Stimulated activated naive CD8-positive, alpha-beta T cell treated with anti-CD3 and anti-CD28 coated beads, Interleukin-15, Interleukin-2, amounts not matched to agents 100 ng/mL and 50 ng/mL, for 24 hours (primary cell): ENCODE data around the gene PRKD2.
A peak's percentile ranks its signal among the peaks of the same experiment; 100 is the strongest.

Source experiments
- H3K27ac Mint-ChIP-seq: one replicate; pipeline ENCODE4 v1.8.0; 2021; ENCODE audit warnings: mild to moderate bottlenecking, mixed read lengths
- H3K27me3 Mint-ChIP-seq: one replicate; pipeline ENCODE4 v1.8.0; 2021; ENCODE audit warnings: mixed read lengths
- H3K36me3 Mint-ChIP-seq: one replicate; pipeline ENCODE4 v1.8.0; 2021; ENCODE audit warnings: low read depth, mixed read lengths
- H3K4me1 Mint-ChIP-seq: one replicate; pipeline ENCODE4 v1.8.0; 2021; ENCODE audit warnings: low read depth, mixed read lengths
- H3K4me3 Mint-ChIP-seq: one replicate; pipeline ENCODE4 v1.8.0; 2021; ENCODE audit warnings: mild to moderate bottlenecking, mixed read lengths
- H3K9me3 Mint-ChIP-seq: one replicate; pipeline ENCODE4 v1.8.0; 2021; ENCODE audit warnings: mixed read lengths

PRKD2 gene

DNA sequence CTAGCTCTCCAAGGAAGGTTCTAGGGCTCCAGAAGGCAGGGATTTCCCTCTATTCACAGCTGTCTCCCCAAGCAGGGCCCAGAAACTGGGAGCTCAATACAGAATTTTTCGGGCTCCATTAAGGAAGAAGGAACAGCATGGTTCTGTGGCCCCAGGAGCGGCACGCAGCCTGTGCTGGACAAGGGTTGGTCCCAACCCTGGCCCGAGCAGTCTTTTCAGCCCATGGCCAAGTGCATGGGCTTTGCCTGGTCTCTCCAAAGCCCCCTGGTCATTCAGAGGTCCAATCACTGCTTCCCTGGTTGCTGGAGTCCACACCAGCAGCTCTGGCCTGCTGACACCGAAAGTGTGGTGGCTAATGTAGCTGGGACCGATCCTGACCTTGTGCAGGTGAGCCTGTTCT lies 6.6 kb upstream of the PRKD2 start:
- H3K36me3 Mint-ChIP-seq, result peaks cover 45% of the 10 kb centered on the region

DNA sequence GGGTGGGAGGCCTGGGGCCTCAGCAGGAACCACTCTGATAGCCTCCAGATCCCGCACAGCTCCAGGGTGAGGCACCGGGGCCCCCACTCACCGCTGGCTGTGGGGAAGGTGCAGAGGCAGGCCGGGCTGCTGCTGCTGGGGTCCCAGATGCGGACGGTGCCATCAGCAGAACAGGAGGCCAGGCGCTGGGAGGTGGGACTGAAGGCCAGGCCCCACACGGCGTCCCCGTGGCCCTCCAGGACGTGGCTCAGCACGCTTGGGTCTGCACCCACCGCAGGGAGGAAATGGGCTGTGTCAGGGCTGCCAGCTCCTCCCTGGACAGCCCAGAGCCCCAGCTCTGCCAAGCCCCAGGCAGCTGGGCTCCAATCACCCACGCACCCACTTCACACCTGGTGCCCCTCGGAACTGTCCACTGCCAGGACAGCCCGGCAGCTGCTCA lies 6.1 kb upstream of the PRKD2 start:
- no peak overlapping the region for H3K27ac Mint-ChIP-seq
- H3K4me3 Mint-ChIP-seq, result no peak overlapping the region
- peaks cover 43% of the 10 kb centered on the region for H3K36me3 Mint-ChIP-seq

More for the DNA sequence above, 6.6 kb upstream of the PRKD2 start:
- no peaks in the 10 kb centered on the region for H3K9me3 Mint-ChIP-seq
- H3K27me3 Mint-ChIP-seq, result no peaks in the 10 kb centered on the region
- H3K27ac Mint-ChIP-seq, result no peak overlapping the region
- H3K4me1 Mint-ChIP-seq, result peaks cover 33% of the 10 kb centered on the region
- no peak overlapping the region for H3K4me3 Mint-ChIP-seq

DNA sequence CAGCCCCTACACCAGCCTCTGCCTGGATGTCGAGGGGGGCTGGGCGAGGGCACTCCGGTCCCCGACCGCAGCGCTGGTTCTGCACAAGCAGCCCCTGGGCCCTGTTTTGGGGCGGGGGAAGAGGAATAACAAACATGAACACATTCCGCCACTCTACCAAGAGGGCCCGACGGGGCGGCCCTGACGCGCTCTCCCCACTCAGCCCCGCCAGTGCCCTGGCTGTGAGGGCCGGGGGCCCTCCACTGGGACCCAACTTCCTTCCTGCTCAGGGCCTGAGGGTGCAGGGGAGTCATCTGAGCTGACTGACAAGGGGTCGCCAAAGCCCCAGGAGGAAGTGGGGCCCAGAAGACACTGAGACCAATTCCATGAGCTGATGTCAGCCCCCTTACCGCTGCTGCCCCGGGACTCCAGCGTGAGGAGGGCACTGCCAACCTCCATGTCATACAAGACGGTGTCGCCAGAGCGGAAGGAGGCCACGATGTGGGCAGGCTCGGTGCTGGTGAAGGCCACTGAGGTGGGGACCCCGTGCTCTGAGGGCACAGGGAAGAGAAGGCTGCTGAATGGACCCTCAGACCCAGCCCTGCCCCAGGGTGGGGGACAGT lies 5.6 kb upstream of the PRKD2 start:
- Mint-ChIP-seq H3K27ac (peak overlapping the region; percentile 24), H3K27me3 (no peaks in the 10 kb centered on the region), H3K4me3 (peak overlapping the region; percentile 22), H3K9me3 (no peaks in the 10 kb centered on the region), H3K4me1 (peaks cover 42% of the 10 kb centered on the region), H3K36me3 (peaks cover 42% of the 10 kb centered on the region)

More for the DNA sequence above, 6.1 kb upstream of the PRKD2 start:
- Mint-ChIP-seq H3K9me3 (no peaks in the 10 kb centered on the region), H3K27me3 (no peaks in the 10 kb centered on the region), H3K4me1 (peaks cover 37% of the 10 kb centered on the region)

DNA sequence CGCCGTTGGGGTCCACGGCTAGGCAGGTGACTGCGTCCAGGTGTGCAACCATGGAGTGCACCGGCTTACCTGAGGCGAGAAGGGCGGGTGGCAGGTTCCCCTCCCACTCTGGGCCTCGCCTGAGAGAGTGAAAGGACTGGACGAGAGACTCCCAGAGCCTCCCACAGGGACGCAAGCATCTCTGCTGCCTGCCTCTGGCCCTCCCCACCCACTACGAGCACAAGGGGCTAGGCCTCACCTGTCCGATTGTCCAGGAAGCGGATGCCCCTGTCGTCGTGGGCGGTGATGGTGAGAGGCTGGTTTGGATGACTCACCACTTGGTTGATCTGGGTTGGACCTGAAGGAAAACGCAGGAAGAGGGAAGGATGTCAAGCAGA lies 5.1 kb upstream of the PRKD2 start:
- Mint-ChIP-seq H3K27me3 (no peaks in the 10 kb centered on the region), H3K4me3 (peak overlapping the region; percentile 22), H3K27ac (peak overlapping the region; percentile 24), H3K4me1 (peaks cover 43% of the 10 kb centered on the region), H3K36me3 (peaks cover 39% of the 10 kb centered on the region), H3K9me3 (no peaks in the 10 kb centered on the region)

DNA sequence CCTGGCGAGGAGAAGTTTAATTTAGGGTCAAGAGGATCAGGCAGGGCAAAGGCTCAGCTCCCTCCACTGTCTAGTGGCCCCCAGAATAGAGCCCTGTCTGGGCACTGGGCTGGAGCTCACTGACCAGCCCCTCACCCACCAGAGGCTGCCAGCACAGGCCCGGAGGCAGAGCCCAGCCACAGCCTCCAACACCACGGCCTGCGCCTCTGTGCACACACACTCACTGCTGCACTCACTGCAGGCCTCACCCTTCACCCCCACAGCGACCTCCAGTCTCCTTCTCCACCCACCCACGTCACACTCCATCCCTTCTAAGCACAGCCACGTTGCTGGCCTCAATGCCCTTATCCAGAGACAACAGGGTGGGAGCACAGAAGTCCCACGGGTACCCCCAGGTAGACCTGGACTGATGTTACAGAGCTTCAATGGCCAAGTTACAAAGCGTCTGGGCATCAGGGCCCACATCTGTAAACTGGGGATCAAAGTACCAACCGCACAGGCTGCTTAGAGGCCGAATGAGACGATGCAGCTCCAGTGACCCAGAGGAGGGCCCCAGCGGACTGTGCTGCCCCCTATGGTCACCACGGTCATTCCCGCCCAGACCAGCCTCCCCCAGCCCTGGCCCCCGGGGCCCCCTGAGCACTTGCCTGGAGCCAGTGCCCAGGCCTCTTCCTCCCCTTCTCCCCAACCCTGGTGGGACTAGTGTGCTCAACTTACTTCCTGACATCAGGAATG lies 4.5 kb upstream of the PRKD2 start:
- Mint-ChIP-seq H3K36me3 (peaks cover 38% of the 10 kb centered on the region), H3K4me1 (peaks cover 43% of the 10 kb centered on the region), H3K27ac (peak overlapping the region; percentile 24), H3K4me3 (no peak overlapping the region), H3K9me3 (no peaks in the 10 kb centered on the region), H3K27me3 (no peaks in the 10 kb centered on the region)

DNA sequence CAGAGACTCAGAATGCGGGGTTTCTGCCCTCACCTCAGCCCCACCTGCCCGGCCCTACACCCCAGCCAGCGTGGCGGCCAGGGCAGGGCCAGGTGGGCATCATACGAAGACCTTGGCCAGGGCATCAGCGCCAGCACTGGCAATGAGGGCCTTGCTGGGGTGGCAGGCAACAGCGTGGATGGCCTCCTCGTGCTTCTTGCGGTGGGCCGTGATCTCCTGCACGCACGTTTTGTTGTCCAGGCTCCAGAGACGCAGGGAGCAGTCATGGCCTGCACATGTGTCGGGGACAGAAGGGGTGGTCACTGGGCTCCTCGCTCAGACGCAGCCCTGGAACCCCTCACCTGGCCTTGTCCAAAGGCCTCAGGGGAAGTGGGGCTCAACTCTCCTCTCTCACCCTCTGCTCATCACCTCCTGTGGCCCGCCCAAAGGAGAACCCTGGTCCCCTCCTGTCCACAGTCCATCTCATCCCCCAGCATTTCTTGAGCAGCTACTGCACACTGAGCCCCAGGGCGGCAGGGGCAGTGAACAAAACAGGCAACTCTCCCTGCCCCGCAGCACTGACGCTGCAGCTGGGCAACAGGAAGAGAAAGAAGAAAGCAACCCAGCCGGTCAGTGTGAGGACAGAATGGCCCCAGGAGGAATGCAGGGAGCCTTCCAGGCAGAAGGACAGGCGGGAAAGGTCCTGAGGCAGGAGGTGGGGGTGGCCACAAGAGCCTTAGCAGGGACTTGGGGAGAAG lies 3.8 kb upstream of the PRKD2 start:
- Mint-ChIP-seq H3K27ac (no peak overlapping the region), H3K9me3 (no peaks in the 10 kb centered on the region), H3K4me3 (no peak overlapping the region), H3K4me1 (peaks cover 43% of the 10 kb centered on the region), H3K27me3 (no peaks in the 10 kb centered on the region), H3K36me3 (peaks cover 30% of the 10 kb centered on the region)

DNA sequence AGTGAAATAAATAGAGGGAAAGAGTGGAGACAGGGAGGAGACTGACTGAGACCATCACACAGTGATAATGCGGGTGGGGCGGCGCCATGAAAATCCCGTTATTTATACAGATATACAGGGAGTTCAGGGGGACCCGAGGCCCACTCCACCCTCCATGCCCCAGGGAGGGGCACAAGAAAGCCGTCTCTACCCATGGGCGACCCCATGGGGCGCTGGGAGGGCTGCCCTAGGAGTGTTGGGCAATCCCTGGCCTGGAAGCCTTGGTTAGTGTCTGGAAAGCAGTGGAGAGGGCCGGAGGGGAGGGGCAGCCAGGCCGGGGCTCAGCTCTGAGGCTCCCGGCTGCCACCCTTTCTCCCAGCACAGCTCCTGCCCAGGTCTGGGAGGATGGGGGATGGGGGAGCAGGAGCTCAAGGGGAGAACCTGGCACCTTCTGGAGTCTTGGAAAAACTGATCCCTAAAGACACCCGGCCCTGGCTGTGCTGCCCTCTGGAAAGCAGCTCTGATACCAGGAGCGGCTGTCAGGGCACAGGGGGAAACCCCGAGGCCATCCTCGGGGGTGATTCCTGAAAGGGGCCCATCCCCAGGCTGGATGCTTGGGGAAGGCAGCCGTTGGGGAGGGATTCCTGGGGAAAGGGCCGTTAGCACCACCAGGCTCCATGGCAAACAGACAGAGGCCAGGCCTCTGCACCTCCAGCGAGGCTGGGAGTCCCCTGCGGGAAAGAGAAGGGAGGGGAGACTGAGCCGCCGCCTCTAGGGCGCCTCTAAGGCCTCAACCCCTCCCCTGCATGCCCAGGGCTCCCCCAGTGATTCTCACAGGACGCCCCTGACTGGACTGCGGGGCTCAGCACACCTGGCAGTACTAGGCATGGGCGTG lies 3.0 kb upstream of the PRKD2 start:
- peaks cover 49% of the 10 kb centered on the region for H3K4me1 Mint-ChIP-seq
- H3K27me3 Mint-ChIP-seq, result no peaks in the 10 kb centered on the region
- H3K36me3 Mint-ChIP-seq, result peaks cover 28% of the 10 kb centered on the region
- H3K27ac Mint-ChIP-seq, result peak overlapping the region; percentile 77
- H3K4me3 Mint-ChIP-seq, result peak overlapping the region; percentile 92
- H3K9me3 Mint-ChIP-seq, result no peaks in the 10 kb centered on the region

DNA sequence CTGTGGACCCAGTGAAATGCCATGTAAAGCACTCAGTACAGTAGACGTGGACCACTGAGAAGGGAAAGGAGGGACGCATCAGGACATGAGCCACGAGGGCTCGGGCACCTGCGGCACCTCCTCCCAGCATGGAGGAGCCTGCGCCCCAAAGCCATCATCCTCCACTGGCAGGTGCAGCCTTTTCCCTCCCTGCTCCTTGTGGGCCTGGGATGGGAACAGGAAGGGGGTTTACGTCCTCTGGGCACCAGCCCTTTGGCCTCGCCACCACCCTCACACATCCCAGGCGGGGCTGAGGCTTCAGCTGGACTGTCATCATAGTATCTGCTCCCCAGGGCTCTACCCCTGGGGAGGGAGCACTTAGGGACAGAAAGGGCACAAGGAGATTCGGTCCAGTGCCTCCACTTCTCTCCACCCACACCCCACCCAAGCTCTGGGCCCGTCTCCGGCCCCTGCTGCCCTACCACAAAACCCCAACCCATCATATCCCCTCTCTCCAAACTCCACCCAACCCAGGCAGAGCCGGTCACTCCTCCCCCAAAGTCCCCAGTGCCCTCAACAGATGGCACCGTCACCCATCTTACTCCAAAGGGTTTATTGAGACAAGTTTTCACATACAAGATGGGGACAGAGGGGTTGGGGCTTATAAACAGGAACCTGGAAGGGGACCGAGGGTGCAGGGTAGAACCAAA lies 2.2 kb upstream of the PRKD2 start:
- H3K4me1 Mint-ChIP-seq, result peaks cover 49% of the 10 kb centered on the region
- peaks cover 22% of the 10 kb centered on the region for H3K36me3 Mint-ChIP-seq

DNA sequence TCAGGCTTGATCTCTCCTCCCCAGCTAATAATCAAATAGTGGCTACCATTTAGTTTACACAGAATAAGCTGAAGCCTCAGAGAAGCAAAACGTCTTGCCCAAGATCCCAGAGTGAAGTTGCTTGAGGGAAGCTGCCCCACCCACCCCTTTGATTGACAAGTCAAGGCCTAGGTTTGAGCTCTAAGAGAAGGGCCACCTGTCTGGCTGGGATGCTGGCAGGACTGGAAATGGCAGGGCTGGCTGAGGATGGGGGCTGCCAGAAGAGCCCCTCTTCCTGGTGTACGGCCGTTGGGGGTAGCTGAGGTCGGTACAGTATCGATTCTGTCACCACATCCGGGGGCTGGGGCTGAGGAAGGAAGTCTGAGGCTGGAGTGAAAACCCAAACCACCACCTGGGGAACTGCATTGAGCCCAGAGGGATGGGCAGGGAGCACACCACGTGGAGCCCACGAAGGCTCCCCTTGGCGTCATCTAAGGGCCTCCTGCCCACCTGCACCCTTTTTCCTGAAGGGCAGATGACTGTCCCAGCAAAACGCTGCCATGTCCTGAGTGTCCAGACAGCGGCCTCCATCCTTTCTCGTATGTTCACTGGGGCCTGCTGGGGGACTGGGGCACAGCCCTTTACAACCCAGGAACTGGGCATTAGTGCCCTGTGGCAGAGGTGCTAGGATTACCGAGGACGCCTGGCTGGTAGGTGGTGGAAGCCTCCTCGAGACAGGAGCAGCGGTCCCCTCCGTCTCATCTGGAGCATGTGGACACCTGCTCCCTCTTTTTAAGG lies 1.4 kb upstream of the PRKD2 start:
- H3K27ac Mint-ChIP-seq, result peak overlapping the region; percentile 94
- H3K9me3 Mint-ChIP-seq, result no peaks in the 10 kb centered on the region
- no peaks in the 10 kb centered on the region for H3K27me3 Mint-ChIP-seq
- peaks cover 22% of the 10 kb centered on the region for H3K36me3 Mint-ChIP-seq
- peak overlapping the region; percentile 92 for H3K4me3 Mint-ChIP-seq
- H3K4me1 Mint-ChIP-seq, result peaks cover 46% of the 10 kb centered on the region

More for the DNA sequence above, 2.2 kb upstream of the PRKD2 start:
- H3K9me3 Mint-ChIP-seq, result no peaks in the 10 kb centered on the region
- no peaks in the 10 kb centered on the region for H3K27me3 Mint-ChIP-seq
- peak overlapping the region; percentile 92 for H3K4me3 Mint-ChIP-seq
- peak overlapping the region; percentile 94 for H3K27ac Mint-ChIP-seq

DNA sequence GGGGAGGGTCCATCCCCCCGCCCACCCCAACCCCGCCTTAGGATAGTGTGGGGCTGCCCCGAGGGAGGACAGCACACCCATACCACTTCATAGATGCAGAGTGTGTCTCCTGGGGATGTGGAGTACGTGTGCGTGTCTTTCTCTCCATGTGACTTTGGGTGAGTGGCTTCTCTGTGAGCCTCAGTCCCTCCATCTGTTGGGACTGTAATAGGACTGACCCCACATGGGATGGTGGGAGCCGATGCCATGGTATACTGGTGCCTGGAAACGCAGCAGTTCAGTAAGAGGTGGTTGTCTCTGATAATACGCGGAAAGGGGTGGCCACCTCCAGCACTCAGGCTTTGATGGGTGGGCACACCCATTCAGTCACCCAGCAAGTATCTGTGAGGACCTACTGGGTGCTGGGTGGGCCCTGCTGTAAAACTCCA lies 816 bp upstream of the PRKD2 start:
- peak overlapping the region; percentile 92 for H3K4me3 Mint-ChIP-seq
- no peaks in the 10 kb centered on the region for H3K27me3 Mint-ChIP-seq
- H3K27ac Mint-ChIP-seq, result peak overlapping the region; percentile 94
- no peaks in the 10 kb centered on the region for H3K9me3 Mint-ChIP-seq
- peaks cover 22% of the 10 kb centered on the region for H3K36me3 Mint-ChIP-seq
- H3K4me1 Mint-ChIP-seq, result peaks cover 46% of the 10 kb centered on the region

DNA sequence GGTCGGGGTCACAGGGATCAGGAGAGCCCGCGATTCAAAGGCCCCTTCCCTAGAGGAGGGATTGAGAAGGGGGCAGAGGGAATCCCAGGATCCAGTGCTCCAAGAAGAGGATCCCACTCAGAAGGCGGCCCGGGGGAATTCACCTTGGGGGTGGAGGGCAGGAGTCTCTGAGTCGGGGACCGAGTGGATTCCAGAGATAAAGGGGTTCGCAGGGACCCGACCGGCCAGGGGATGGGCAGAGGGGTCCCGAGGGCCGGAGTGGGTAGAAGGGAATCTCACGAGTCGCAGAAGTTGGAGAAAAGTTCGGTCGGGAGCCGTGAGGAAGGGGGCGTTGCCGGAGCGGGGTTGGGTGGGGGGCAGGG lies 261 bp downstream of the PRKD2 start:
- peaks cover 17% of the 10 kb centered on the region for H3K36me3 Mint-ChIP-seq
- peak overlapping the region; percentile 92 for H3K4me3 Mint-ChIP-seq
- peak overlapping the region; percentile 89 for H3K27ac Mint-ChIP-seq
- H3K27me3 Mint-ChIP-seq, result no peaks in the 10 kb centered on the region
- H3K9me3 Mint-ChIP-seq, result no peaks in the 10 kb centered on the region
- H3K4me1 Mint-ChIP-seq, result peaks cover 42% of the 10 kb centered on the region

DNA sequence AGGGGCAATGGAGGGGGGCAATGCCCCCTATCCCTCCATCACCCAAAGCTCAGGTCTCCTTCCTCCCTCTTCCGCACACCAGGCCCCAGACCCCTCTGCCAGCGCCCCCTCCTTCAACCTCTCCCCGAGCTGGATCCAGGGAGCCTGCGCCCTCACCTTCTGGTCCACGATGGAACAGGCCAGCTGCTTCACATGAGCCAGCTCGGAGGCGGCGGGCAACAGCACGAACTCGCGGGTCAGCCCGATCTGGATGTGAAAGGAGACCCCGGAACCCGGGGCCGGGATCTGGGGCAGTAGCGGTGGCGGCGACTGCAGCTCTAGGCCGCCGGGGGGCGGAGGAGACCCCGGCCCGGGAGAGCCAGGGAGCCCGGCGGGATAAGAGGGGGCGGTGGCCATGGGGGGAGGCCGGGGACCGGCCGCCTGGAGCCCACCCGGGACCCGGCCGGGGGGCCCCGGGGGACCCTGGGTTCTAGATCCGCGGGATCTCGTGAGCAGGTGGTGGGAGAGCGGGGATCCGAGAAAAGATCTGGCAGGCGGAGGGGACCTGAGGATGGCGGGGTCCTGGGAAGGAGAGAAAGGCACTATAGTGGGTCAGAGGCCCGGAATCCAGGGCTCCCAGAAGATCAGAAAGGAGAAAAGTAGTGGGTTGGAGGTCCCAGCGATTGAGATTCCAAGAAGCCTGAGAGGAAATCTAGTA lies 791 bp downstream of the PRKD2 start:
- Mint-ChIP-seq H3K36me3 (peaks cover 18% of the 10 kb centered on the region), H3K27ac (peak overlapping the region; percentile 89), H3K9me3 (no peaks in the 10 kb centered on the region), H3K27me3 (no peaks in the 10 kb centered on the region), H3K4me1 (peaks cover 42% of the 10 kb centered on the region), H3K4me3 (peak overlapping the region; percentile 92)

DNA sequence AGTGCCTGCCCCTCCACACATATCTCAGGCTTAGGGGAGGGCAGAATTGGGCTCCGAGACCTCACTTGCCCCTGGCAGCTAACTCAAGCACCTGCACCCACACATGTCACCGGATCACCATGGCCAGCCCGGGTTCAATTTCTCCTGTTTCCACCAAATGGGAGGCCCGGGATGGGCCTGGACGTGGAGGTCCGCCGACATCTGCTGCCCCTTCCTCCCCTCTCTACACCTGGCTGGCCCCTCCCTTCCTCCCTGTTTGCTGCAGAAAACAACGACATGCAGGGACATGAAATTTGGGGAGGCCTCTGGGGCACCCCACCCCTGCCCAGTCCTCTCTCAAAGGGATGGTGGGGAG lies 1.3 kb downstream of the PRKD2 start:
- H3K9me3 Mint-ChIP-seq, result no peaks in the 10 kb centered on the region
- H3K36me3 Mint-ChIP-seq, result peaks cover 17% of the 10 kb centered on the region
- peak overlapping the region; percentile 89 for H3K27ac Mint-ChIP-seq
- peaks cover 39% of the 10 kb centered on the region for H3K4me1 Mint-ChIP-seq
- H3K4me3 Mint-ChIP-seq, result peak overlapping the region; percentile 92
- no peaks in the 10 kb centered on the region for H3K27me3 Mint-ChIP-seq
